ENCODE measurements around the gene EXOC3L1.

Gene EXOC3L1

DNA sequence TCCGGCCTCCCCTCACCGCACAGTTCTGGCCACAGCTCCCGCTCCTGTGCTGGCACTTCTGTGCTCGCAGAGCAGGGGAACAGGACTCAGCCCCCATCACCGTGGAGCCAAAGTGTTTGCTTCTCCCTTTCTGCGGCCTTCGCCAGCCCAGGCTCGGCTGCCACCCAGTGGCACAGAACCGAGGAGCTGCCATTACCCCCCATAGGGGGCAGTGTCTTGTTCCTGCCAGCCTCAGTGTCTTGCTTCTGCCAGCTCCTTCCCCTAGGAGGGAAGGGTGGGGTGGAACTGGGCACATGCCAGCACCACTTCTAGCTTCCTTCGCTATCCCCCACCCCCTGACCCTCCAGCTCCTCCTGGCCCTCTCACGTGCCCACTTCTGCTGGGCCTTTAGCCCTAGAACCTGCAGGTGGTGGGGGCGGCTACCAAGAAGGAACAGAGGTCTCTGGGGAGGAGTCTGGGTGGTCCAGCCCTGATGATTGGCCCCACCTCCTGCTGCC, 8.3 kb upstream of the EXOC3L1 start:
- peak in 1 of 6 experiments; percentile 13 for DNase-seq

GRCh38 chr16:67197704-67198103, 7.8 kb upstream of the EXOC3L1 start:
- no peak for DNase-seq

DNA sequence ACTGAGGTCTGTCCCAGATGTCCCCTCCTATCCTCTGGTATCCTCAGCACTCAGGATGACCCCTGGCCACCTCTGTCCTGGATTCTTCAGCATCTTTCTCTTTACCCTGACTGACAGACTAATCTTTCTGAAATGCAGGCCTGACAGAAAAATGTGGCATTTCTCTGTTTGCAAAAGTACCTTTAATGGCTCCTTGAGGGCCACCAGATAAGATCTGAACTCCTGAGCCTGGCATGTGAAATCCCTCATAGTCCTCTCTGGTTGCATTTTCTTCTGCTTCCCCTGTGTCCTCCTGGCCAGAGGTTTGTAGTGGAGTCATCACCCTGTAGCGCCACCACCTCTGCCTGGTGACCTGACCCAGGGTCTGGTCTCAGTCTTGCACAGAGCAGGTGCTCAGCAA, 6.9 kb upstream of the EXOC3L1 start:
- DNase-seq: no peak

- no peak for DNase-seq
Observed at GRCh38 chr16:67195676-67196075, 5.7 kb upstream of the EXOC3L1 start.

GRCh38 chr16:67194260-67194659, 4.3 kb upstream of the EXOC3L1 start:
- DNase-seq: no peak

DNA sequence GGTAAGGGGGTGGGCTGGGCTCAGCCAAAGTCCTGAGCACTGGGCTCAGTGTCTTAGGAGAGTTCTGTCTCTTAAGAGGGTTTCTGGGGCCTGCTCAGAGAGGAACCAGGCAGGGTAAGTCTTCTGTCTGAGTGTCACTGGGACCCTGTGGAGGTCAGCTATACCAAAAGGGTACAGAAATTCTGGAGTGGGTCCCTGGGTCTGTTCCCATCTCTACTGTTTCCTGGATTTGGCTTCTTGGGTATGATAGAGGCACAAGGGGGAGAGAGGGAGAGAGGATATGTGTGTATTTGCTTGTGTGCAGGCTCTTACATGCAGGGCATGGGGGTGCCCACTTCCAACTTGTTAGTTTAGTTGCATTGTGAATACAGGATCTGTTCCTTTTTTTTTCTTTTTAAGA, 3.6 kb upstream of the EXOC3L1 start:
- no peak for DNase-seq

GRCh38 chr16:67192781-67193361, 2.9 kb upstream of the EXOC3L1 start:
- no peak for DNase-seq

- DNase-seq: peak; percentile 71 to 79 (median 75)
Observed at GRCh38 chr16:67191995-67192681, 2.2 kb upstream of the EXOC3L1 start, which contains the start of gene E2F4. E2F4 (plus strand) TSS chr16:67192155; CDS start chr16:67192228, 73 bp downstream.

DNA sequence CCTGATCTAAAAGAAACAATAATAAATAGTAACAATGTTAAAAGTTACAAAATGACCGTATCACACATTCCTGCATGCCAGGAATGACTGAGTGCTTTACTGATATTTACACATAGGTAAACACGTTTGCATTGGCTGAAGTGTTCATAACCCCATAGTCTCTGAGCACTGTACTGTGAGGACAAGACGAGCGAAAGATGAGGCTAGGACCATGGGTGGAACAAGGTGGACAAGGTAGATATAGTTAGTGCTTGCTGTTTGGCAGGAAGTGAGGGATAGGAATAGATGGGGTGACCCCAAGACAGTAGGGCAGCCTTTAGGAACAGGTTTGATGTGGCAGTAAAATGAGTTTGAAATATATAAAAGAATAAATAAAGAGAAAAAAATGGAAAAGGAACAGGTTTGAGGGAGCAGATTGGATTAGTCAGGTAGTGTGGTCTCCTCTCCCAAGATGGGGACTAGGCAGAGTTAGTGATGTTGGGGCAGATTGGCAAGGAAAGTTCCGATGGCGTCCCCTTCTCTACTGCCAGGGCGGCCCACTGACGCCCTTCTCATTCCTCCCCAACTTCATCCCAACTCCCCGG, 1.6 kb upstream of the EXOC3L1 start:
- no peak for DNase-seq

GRCh38 chr16:67190448-67191399, 788 bp upstream of the EXOC3L1 start:
- no peak for DNase-seq

- no peak for DNase-seq
Observed at GRCh38 chr16:67188798-67189197, 1.1 kb downstream of the EXOC3L1 start.

DNA sequence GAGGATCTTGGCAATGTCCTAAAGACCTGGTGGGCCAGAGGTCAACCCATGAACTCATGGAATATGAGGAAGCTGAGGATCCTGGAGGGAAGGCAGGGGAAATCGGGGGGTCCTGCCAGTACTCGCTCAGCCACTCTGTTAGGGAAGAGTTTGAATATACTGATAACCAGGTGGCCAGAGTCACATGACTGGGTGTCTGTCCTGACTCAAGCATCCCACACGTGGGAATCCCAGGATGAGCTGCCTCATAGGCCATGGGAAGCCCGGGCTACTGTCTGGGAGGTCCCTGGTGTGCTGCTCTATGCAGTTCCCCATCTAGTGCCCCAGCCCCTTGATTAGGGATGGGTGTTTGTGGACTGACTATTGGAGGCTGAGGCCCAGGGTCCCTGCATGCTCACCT, 1.6 kb downstream of the EXOC3L1 start:
- DNase-seq: no peak

- DNase-seq: no peak
Observed at GRCh38 chr16:67187175-67187890, 2.6 kb downstream of the EXOC3L1 start.

DNA sequence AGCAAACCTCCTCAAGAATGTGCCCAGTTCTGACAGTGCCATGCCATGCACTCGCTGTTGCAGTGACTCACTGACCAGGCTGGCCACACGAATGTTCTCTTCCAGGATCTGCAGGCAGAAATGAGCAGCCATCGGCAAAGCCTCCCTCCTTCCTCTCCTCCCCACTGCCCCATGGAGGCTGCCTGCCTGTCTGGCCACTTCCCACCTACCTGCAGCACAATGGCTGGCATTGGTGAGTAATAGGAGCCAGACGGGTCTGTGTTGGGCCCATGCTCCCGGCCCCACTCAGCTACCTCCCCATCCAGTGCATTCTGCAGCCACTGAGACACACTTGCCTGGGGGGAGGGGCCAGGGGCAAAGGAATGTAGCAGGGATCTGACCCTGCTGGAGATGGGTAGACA, 3.4 kb downstream of the EXOC3L1 start:
- no peak for DNase-seq

DNA sequence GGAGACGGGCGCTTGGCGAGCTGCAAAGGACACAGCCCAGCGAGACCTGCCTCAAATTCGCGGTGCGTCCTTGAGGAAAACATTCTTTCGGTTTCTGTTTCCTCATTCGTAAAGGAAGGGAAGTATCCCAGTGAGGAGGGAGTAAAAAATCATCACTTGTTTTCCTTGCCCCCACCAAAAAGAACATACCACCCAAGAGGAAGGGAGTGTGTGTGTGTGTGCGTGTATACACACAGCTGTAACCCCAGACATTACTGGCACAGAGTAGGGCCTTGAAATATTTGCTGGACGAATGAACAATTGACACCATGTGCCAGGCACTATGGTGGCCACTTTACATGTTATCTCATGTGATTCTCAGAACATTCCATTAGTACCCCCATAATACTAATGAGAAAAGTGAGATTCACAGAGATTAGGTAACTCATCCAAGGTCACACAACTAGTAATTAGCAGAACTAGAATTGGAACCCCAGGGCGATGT, 4.2 kb downstream of the EXOC3L1 start:
- no peak for DNase-seq

GRCh38 chr16:67184995-67185650, 4.8 kb downstream of the EXOC3L1 start:
- DNase-seq: peak; percentile 48 to 80 (median 69)

DNA sequence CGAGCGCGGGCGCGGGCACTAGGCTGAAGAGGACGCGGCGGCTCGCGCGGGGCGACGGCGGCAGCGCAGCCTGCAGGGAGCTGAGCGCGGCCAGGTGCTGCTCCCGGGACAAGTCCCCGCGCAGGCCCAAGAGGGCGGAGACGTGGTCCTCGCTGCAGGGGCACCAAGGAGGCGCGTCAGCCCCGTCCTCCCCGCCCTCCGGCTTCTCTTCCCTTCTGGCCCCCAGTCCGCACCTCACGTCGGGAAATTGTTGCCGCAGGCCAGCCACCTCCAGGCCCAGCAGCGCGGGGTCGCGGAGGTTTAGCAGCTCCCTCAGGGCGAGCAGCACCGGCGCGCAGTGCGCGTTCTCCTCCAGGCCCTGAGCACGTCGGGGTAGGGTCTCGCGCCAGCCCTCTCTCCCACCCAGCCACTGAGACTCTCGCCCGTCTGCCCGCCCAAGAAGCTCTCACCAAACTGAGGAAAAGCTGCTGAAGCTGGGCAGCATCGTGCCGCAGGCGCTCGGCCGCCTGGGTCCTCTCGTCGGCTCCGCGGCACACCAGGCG, 5.4 kb downstream of the EXOC3L1 start:
- peak in 2 of 6 experiments; percentile 42 to 49 for DNase-seq

DNA sequence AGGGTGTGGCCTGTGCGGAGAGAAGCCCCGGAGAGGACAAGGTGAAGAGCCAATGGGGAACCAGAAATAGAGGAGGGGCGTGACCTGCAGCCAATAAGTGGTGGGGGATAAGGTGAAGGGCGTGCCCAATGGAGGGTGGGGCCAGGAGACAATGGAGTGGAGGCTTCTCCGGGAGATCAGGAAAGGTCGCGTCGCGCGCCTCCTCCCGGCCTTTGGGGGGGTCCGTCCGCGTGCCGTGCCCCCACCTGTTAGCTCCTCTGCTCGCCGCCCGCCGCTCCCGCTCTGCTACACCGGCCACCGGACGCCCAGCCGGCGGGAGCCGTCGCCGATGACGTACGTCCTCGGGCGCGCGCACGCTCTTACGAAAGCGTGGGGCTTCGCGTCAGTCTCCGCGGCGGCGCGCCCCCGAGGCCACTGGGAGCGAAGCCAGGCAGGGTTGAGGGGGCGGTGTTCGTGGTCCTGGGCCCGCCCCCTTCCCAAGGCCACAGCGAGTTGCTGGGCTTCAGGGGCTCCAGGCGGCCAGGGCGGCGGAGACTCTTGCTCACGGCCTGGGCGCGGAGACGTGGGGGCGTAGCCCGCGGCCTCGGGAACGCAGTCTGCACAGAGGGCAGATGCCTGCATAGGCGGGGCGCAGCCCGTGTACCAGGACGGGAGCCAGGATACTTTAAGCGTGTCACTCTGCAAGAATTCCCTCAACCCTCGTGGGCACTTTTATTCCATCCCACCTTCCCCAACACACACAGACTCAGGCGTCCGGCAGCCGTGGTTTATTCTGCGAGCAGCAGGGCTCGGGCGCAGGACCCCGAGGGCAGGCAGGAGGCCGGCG, 6.1 kb downstream of the EXOC3L1 start, which contains the start of gene MATCAP1:
Gene MATCAP1, minus strand, starts transcription at position 337 of the 826 bp plus-strand sequence. CDS start 3,353 bp downstream, outside the sequence.
- DNase-seq: peak; percentile 89 to 99 (median 95)

GRCh38 chr16:67183284-67183626, 6.7 kb downstream of the EXOC3L1 start:
- DNase-seq: no peak

GRCh38 chr16:67182288-67182687, 7.6 kb downstream of the EXOC3L1 start:
- DNase-seq: no peak
